GM12874 (cell line): ENCODE data around the gene ITGA2.

ENCODE experiments used
- TF ChIP-seq, protein P1 (sequence below): IDR thresholded peaks from 2 replicates; pipeline ENCODE4 v1.5.1; 2011; ENCODE audit warnings: low read depth, mild to moderate bottlenecking, control low read depth, low read length, moderate library complexity; ENCODE audit not compliant: insufficient read depth

Gene ITGA2

DNA sequence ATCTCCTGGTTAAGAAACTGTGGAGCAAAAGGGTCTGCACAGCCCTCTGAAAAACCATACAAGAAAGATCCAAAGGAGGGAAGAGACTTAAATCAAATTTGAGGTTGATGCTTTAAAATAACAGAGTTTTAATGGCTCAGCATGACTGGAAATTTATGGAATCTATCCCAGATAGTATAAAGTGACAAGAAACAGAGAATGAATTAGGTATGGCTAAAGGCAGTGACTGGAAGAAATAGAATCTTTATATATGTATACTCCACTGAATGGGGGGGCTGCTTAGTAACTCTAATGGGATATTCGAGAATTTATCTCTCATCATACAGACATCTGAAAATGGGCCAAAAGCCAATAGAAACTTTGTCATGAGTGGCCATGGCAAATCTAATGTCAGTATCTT lies 138.0 kb downstream of the ITGA2 start:
- TF ChIP-seq, protein P1, sequence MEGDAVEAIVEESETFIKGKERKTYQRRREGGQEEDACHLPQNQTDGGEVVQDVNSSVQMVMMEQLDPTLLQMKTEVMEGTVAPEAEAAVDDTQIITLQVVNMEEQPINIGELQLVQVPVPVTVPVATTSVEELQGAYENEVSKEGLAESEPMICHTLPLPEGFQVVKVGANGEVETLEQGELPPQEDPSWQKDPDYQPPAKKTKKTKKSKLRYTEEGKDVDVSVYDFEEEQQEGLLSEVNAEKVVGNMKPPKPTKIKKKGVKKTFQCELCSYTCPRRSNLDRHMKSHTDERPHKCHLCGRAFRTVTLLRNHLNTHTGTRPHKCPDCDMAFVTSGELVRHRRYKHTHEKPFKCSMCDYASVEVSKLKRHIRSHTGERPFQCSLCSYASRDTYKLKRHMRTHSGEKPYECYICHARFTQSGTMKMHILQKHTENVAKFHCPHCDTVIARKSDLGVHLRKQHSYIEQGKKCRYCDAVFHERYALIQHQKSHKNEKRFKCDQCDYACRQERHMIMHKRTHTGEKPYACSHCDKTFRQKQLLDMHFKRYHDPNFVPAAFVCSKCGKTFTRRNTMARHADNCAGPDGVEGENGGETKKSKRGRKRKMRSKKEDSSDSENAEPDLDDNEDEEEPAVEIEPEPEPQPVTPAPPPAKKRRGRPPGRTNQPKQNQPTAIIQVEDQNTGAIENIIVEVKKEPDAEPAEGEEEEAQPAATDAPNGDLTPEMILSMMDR, result no peak

DNA sequence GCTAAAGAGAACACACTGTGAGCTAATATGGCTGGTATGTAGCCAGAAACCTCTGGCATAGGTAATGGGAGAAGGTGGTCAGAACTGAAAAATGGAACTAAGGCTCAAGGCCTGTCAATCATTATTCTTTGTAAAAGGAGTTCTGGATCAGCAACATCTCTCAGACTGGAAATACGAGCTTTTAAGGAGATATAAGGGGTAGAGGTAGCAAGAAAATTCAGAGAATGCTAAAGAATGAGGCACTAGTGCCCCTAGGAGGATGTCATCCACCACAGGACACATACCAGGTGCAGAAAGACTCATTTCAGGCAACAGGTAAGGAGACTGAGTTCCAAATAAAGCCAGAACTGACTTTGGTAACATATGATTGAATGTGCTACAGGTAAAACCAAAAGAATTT lies 139.3 kb downstream of the ITGA2 start:
- TF ChIP-seq, protein P1, result no peak

DNA sequence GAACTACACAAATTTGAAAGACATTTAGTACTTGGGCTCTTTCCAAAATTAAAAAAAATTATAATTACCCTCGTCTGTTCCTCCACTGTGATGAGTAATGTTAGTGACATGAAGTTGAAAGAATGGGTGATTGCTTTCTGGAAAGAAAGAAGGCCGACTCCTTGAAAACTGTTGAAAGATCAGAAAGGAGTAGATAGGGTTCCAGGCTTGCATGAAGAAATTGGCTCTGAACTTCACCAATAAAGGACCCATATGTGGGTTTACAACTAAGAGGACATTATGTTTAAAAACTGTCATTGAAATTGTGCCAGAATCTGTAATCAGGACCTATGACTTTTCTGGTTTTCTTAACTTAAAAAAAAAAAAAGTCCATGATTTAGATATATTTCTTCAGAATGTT lies 141.1 kb downstream of the ITGA2 start:
- TF ChIP-seq, protein P1, result no peak

DNA sequence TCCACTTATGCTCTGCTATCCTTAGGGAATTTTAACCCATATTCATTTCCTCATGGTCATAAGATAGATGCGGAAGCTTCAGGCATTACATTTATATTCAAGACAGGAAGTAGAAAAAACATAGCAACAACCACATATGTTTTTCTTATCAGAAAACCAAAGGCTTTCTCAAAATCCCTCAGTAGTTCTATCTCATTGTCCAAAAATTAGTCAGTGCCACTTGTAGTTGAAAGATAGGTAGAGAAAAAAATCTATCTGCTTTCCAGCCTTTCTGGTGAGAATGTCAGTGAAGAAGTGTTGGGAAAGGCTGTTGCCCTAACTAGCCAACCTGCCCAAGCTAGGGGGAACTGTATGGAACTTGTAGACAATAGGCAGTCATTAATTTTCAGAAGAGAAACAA lies 143.9 kb downstream of the ITGA2 start:
- TF ChIP-seq, protein P1, result no peak
